GM21717 (cell line): ENCODE measurements around the gene ME2.
"Not testable (repeated sequence)": the region's sequence is repeated elsewhere in the genome, so short reads cannot be mapped to it uniquely, and the experiment has no call there.

Experiments used
- ATAC-seq: cut with Tn5 transposase; IDR thresholded peaks from one replicate; pipeline ENCODE4 v1.9.1; 2021; ENCODE audit warnings: mild to moderate bottlenecking, moderate library complexity; ENCODE audit not compliant: unreplicated experiment

ME2 gene

GRCh38 chr18:50969448-50969847 is 90.5 kb downstream of the ME2 start:
- no peak for ATAC-seq

- ATAC-seq, result no peak
Observed at GRCh38 chr18:50970006-50970405, 91.1 kb downstream of the ME2 start.

- ATAC-seq, result not testable (repeated sequence)
Observed at GRCh38 chr18:50972404-50972803, 93.5 kb downstream of the ME2 start.

GRCh38 chr18:50973367-50974126 is 94.6 kb downstream of the ME2 start:
- no peak for ATAC-seq

- no peak for ATAC-seq
Observed at GRCh38 chr18:50977037-50977760, 98.3 kb downstream of the ME2 start.

GRCh38 chr18:50981381-50981780 is 102.5 kb downstream of the ME2 start:
- ATAC-seq, result no peak

- no peak for ATAC-seq
Observed at GRCh38 chr18:50982086-50982801, 103.3 kb downstream of the ME2 start.

- ATAC-seq, result no peak
Observed at GRCh38 chr18:50982802-50983179, 103.9 kb downstream of the ME2 start.

- ATAC-seq, result no peak
Observed at GRCh38 chr18:50986360-50987087, 107.6 kb downstream of the ME2 start.

- no peak for ATAC-seq
Observed at GRCh38 chr18:50987261-50987660, 108.3 kb downstream of the ME2 start.

- no peak for ATAC-seq
Observed at GRCh38 chr18:50989711-50990110, 110.8 kb downstream of the ME2 start.

- no peak for ATAC-seq
Observed at GRCh38 chr18:50992351-50992762, 113.4 kb downstream of the ME2 start.

- ATAC-seq, result no peak
Observed at GRCh38 chr18:50994031-50994430, 115.1 kb downstream of the ME2 start.

GRCh38 chr18:51003174-51003573 is 124.3 kb downstream of the ME2 start:
- not testable (repeated sequence) for ATAC-seq
